Measurements from ENCODE around the gene ICA1. TPM values are rescaled to one million over a fixed set of nuclear protein-coding genes. Genes with fewer than 3 reads are reported as not detected.

The ICA1 gene
- total RNA-seq, 5 donors from 2014 or later (not counting 1 experiment from before 2014, with no cell fraction given) = 0.82 to 2.4 (median 1.1) TPM

DNA sequence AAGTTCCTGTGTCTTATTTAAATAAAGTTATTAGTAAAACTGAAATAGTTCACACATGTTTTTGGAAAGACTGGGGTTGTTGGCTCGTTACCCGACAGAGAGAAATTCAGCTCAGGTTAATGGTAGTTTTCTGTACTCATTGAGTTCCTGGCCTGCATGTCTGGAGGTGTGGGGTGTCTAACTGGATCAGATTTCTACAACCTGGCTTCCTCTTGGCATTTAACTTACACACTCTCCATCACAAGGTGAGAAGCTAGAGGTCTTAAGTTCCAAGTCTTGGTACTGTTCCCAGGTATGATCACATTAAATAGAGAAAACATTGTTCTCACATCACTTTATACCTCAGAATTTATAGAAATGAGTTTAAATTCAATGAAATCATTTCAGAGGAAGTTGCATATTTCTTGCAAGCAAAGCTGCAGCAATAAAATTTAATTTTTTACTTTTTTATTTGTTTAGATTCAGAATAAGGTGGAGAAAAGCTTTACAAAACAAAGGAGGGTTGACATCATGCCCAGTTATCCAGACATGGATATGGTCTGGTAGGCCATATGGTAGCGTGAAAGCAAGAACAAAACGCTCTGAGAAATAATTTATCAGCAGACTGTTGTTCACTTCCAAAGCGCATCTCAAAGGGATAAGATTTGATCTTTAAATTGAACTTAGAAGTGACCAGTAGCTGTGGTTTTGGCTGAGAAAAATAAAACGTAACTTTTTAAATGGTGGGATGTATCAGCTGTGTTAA is 172.8 kb downstream of the ICA1 start:
- ChIA-PET POLR2A (interaction anchor here (0.6 to 0.7 kb wide), 2 partner anchors 17 to 1548 kb away, joined by 3 read pairs; no protein-coding TSS in a partner anchor), CTCF (no interaction called here)
- DNase-seq (no peak), ATAC-seq (replicated peaks in 1 of 4) (no peak)
- Mint-ChIP-seq H3K36me3 (peaks cover 73% of the 10 kb centered on the region), H3K4me3 (no peak overlapping the region), H3K4me1 (peaks cover 0 to 10% (median 0%) of the 10 kb centered on the region in 3 donors), H3K9me3 (no peaks in the 10 kb centered on the region), H3K27ac (no peak overlapping the region), H3K27me3 (no peaks in the 10 kb centered on the region)
- Histone ChIP-seq H3K9me3 (no peaks in the 10 kb centered on the region), H3K27ac (ENCODE audit: low read length) (no peak overlapping the region), H3K4me1 (ENCODE audit: control insufficient read depth in 1 of 2, extremely low read depth in 1 of 2, insufficient read depth in 2 of 2, low read length in 2 of 2) (no peaks in the 10 kb centered on the region), H3K4me3 (ENCODE audit: control insufficient read depth in 1 of 2, extremely low read depth in 1 of 2, low read length in 1 of 2) (no peak overlapping the region), H3K36me3 (ENCODE audit: control insufficient read depth in 2 of 2, extremely low read depth in 1 of 2, insufficient read depth in 1 of 2, low read length in 1 of 2) (peaks cover 0 to 36% of the 10 kb centered on the region in 2 donors), H3K27me3 (replicated peaks in 1 of 2; ENCODE audit: control insufficient read depth in 2 of 2, extremely low read depth in 1 of 2, insufficient read depth in 2 of 2, low read length in 1 of 2) (no peaks in the 10 kb centered on the region)
- WGBS (ENCODE audit: insufficient coverage) = 90% methylated on average over 5 of the region's 6 CpGs

DNA sequence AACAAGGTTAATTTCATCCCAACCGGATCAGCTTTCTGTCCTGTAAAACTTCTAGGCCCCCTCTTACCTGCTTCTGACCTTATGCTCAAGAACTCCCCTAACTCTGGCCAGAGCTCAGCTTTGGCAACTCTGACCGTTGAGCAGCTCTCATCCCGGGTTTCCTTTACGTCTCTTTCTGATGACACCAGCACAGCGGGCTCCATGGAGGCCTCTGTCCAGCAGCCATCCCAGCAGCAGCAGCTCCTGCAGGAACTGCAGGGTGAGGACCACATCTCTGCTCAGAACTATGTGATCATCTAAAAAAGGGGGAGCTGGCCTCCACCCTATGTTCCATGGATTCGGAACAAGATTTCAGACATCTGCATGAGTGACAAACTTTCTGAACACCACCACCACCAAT is 175.7 kb downstream of the ICA1 start:
- Histone ChIP-seq H3K27me3 (replicated peaks in 1 of 2; ENCODE audit: control insufficient read depth in 2 of 2, extremely low read depth in 1 of 2, insufficient read depth in 2 of 2, low read length in 1 of 2) (no peaks in the 10 kb centered on the region), H3K4me3 (ENCODE audit: control insufficient read depth in 1 of 2, extremely low read depth in 1 of 2, low read length in 1 of 2) (no peak overlapping the region), H3K27ac (ENCODE audit: low read length) (no peak overlapping the region), H3K9me3 (no peaks in the 10 kb centered on the region), H3K4me1 (ENCODE audit: control insufficient read depth in 1 of 2, extremely low read depth in 1 of 2, insufficient read depth in 2 of 2, low read length in 2 of 2) (no peaks in the 10 kb centered on the region), H3K36me3 (ENCODE audit: control insufficient read depth in 2 of 2, extremely low read depth in 1 of 2, insufficient read depth in 1 of 2, low read length in 1 of 2) (peaks cover 0 to 32% of the 10 kb centered on the region in 2 donors)
- ChIA-PET POLR2A (interaction anchor here in 1 of 2 donors (0.7 kb wide), 1 partner anchor 814 kb away, joined by 9 read pairs; no protein-coding TSS in a partner anchor), CTCF (no interaction called here)
- peaks cover 66% of the 10 kb centered on the region for H3K36me3 Mint-ChIP-seq
- H3K4me1 Mint-ChIP-seq = peaks cover 0 to 18% (median 2%) of the 10 kb centered on the region in 3 donors
- H3K9me3 Mint-ChIP-seq = no peaks in the 10 kb centered on the region
- no peak for DNase-seq
- H3K27me3 Mint-ChIP-seq = no peaks in the 10 kb centered on the region
- H3K27ac Mint-ChIP-seq = no peak overlapping the region
- no peak overlapping the region for H3K4me3 Mint-ChIP-seq
- WGBS (ENCODE audit: insufficient coverage) = 97% methylated on average over 6 of the region's 6 CpGs
- ATAC-seq (replicated peaks in 1 of 4) = no peak

DNA sequence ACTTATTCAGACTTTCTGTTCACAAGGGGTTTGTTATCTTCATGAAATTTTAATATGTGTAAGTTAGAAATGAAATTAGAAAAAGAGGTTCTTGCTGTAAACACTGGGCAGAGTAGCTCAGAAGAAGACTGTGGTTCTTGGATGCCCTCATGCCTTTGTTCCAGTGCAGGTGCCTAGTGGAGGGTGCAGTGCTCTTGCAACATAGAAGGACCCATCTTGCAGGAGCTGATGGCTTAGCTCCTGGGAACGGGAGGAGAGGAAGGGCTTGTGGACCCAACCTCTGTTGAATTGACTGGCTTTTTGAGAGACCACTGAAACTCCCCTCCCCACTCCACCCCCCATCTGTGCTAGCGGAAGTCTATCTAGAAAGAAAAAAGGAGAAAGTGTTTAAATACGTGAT is 176.5 kb downstream of the ICA1 start:
- ATAC-seq (replicated peaks in 1 of 4) (no peak), DNase-seq (no peak)
- Mint-ChIP-seq H3K27me3 (no peaks in the 10 kb centered on the region), H3K9me3 (no peaks in the 10 kb centered on the region), H3K4me3 (no peak overlapping the region), H3K36me3 (peaks cover 61% of the 10 kb centered on the region), H3K27ac (no peak overlapping the region), H3K4me1 (peaks cover 0 to 17% (median 2%) of the 10 kb centered on the region in 3 donors)
- Histone ChIP-seq H3K4me1 (ENCODE audit: control insufficient read depth in 1 of 2, extremely low read depth in 1 of 2, insufficient read depth in 2 of 2, low read length in 2 of 2) (no peaks in the 10 kb centered on the region), H3K27ac (ENCODE audit: low read length) (no peak overlapping the region), H3K27me3 (replicated peaks in 1 of 2; ENCODE audit: control insufficient read depth in 2 of 2, extremely low read depth in 1 of 2, insufficient read depth in 2 of 2, low read length in 1 of 2) (no peaks in the 10 kb centered on the region), H3K36me3 (ENCODE audit: control insufficient read depth in 2 of 2, extremely low read depth in 1 of 2, insufficient read depth in 1 of 2, low read length in 1 of 2) (peaks cover 0 to 32% of the 10 kb centered on the region in 2 donors), H3K9me3 (no peaks in the 10 kb centered on the region), H3K4me3 (ENCODE audit: control insufficient read depth in 1 of 2, extremely low read depth in 1 of 2, low read length in 1 of 2) (no peak overlapping the region)
- ChIA-PET POLR2A (interaction anchor here in 1 of 2 donors (1.2 kb wide), 1 partner anchor 11 kb away, joined by 3 read pairs; no protein-coding TSS in a partner anchor), CTCF (interaction anchor here (0.6 to 1.3 kb wide), 3 partner anchors 14 to 990 kb away, joined by 3 to 5 read pairs (median 3); no protein-coding TSS in a partner anchor)
- WGBS (ENCODE audit: insufficient coverage) = no CpG with 5 or more reads among the region's 3 CpGs

DNA sequence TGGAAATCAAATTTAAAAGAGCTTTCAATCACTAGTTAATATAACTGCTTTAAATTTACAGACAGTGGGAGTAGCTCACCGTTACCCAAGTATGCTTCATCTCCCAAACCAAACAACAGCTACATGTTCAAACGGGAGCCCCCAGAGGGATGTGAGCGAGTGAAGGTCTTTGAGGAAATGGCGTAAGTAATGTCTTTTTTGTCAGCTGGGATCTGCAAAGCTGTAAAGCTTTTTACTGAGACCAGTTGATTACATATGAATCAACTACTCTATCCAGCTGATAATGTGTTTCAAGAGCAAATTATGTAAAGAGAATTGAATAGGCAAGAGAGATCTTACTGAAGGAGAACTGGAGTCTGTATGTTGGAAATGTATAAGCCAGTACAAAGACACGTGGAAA is 177.1 kb downstream of the ICA1 start:
- no peak overlapping the region for H3K4me3 Mint-ChIP-seq
- peaks cover 0 to 12% (median 2%) of the 10 kb centered on the region in 3 donors for H3K4me1 Mint-ChIP-seq
- ATAC-seq (replicated peaks in 1 of 4) = no peak
- WGBS (ENCODE audit: insufficient coverage) = no CpG with 5 or more reads among the region's 5 CpGs
- Histone ChIP-seq H3K27ac (ENCODE audit: low read length) (no peak overlapping the region), H3K4me1 (ENCODE audit: control insufficient read depth in 1 of 2, extremely low read depth in 1 of 2, insufficient read depth in 2 of 2, low read length in 2 of 2) (no peaks in the 10 kb centered on the region), H3K9me3 (no peaks in the 10 kb centered on the region), H3K4me3 (ENCODE audit: control insufficient read depth in 1 of 2, extremely low read depth in 1 of 2, low read length in 1 of 2) (no peak overlapping the region), H3K27me3 (replicated peaks in 1 of 2; ENCODE audit: control insufficient read depth in 2 of 2, extremely low read depth in 1 of 2, insufficient read depth in 2 of 2, low read length in 1 of 2) (no peaks in the 10 kb centered on the region), H3K36me3 (ENCODE audit: control insufficient read depth in 2 of 2, extremely low read depth in 1 of 2, insufficient read depth in 1 of 2, low read length in 1 of 2) (peaks cover 0 to 32% of the 10 kb centered on the region in 2 donors)
- POLR2A ChIA-PET = interaction anchor here (0.6 to 1.2 kb wide), 2 partner anchors 9 to 10 kb away, joined by 3 read pairs; no protein-coding TSS in a partner anchor
- H3K27ac Mint-ChIP-seq = no peak overlapping the region
- peaks cover 55% of the 10 kb centered on the region for H3K36me3 Mint-ChIP-seq
- CTCF ChIA-PET = interaction anchor here (1.0 to 1.3 kb wide), 2 partner anchors 14 to 41 kb away, joined by 3 to 5 read pairs; no protein-coding TSS in a partner anchor
- no peak for DNase-seq
- no peaks in the 10 kb centered on the region for H3K9me3 Mint-ChIP-seq
- no peaks in the 10 kb centered on the region for H3K27me3 Mint-ChIP-seq

DNA sequence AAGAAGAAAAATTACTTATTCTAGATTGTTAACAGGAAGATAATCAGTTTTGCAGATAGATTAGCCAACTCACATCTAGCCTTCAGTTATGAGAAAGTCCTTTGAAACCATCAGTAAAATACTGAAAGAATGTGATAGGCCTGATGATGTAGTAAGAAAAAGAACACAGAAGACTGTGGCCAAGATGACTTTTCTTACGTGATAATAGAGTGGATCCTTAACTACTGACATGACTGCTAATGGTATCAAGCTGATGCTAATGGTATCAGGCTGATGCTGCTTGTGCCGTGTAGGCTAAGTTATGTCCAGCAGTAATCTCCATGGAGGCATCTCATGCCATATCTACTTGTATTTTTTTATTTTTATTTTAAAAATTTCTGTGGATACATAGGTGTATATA is 179.2 kb downstream of the ICA1 start:
- ChIA-PET CTCF (no interaction called here), POLR2A (no interaction called here)
- no peak overlapping the region for H3K4me3 Mint-ChIP-seq
- H3K4me3 ChIP-seq (ENCODE audit: control insufficient read depth in 1 of 2, extremely low read depth in 1 of 2, low read length in 1 of 2) = no peak overlapping the region
- no peaks in the 10 kb centered on the region for H3K9me3 Mint-ChIP-seq
- no peaks in the 10 kb centered on the region for H3K27me3 Mint-ChIP-seq
- ATAC-seq (replicated peaks in 1 of 4) (no peak), DNase-seq (no peak)
- WGBS (ENCODE audit: insufficient coverage) = no CpG with 5 or more reads among the region's 2 CpGs
- no peak overlapping the region for H3K27ac ChIP-seq (ENCODE audit: low read length)
- H3K9me3 ChIP-seq = no peaks in the 10 kb centered on the region
- H3K4me1 ChIP-seq (ENCODE audit: control insufficient read depth in 1 of 2, extremely low read depth in 1 of 2, insufficient read depth in 2 of 2, low read length in 2 of 2) = no peaks in the 10 kb centered on the region
- peaks cover 0 to 12% (median 6%) of the 10 kb centered on the region in 3 donors for H3K4me1 Mint-ChIP-seq
- H3K27ac Mint-ChIP-seq = no peak overlapping the region
- H3K36me3 ChIP-seq (ENCODE audit: control insufficient read depth in 2 of 2, extremely low read depth in 1 of 2, insufficient read depth in 1 of 2, low read length in 1 of 2) = peaks cover 0 to 34% of the 10 kb centered on the region in 2 donors
- H3K36me3 Mint-ChIP-seq = peaks cover 50% of the 10 kb centered on the region
- no peaks in the 10 kb centered on the region for H3K27me3 ChIP-seq (replicated peaks in 1 of 2; ENCODE audit: control insufficient read depth in 2 of 2, extremely low read depth in 1 of 2, insufficient read depth in 2 of 2, low read length in 1 of 2)

DNA sequence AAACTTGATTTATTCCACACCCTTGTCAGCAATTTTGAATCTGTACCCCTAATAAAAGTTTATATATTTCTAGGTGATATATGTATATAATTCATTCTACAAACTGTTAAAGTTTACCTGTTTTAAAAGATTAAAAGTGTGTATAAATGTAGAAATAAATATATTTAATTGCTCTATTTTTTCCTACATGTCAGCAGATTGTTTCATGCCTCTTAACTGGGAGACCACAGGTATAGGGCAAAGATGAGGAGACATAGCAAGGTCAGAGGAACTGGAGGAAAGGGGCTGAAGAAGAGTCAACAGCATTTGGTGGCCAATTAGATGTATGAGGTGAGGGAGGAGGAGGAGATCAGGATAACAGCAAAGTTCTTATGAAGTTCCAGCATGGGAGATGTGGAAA is 183.5 kb downstream of the ICA1 start:
- no peak for ATAC-seq (replicated peaks in 1 of 4)
- no peak for DNase-seq
- Mint-ChIP-seq H3K9me3 (no peaks in the 10 kb centered on the region), H3K4me3 (no peak overlapping the region), H3K36me3 (peaks cover 31% of the 10 kb centered on the region), H3K4me1 (peaks cover 2 to 9% (median 9%) of the 10 kb centered on the region in 3 donors), H3K27me3 (no peaks in the 10 kb centered on the region), H3K27ac (no peak overlapping the region)
- no peaks in the 10 kb centered on the region for H3K9me3 ChIP-seq
- ChIA-PET POLR2A (no interaction called here), CTCF (no interaction called here)
- no peaks in the 10 kb centered on the region for H3K27me3 ChIP-seq (replicated peaks in 1 of 2; ENCODE audit: control insufficient read depth in 2 of 2, extremely low read depth in 1 of 2, insufficient read depth in 2 of 2, low read length in 1 of 2)
- no peak overlapping the region for H3K4me3 ChIP-seq (ENCODE audit: control insufficient read depth in 1 of 2, extremely low read depth in 1 of 2, low read length in 1 of 2)
- no peaks in the 10 kb centered on the region for H3K4me1 ChIP-seq (ENCODE audit: control insufficient read depth in 1 of 2, extremely low read depth in 1 of 2, insufficient read depth in 2 of 2, low read length in 2 of 2)
- H3K36me3 ChIP-seq (ENCODE audit: control insufficient read depth in 2 of 2, extremely low read depth in 1 of 2, insufficient read depth in 1 of 2, low read length in 1 of 2) = peaks cover 0 to 11% of the 10 kb centered on the region in 2 donors
- no peak overlapping the region for H3K27ac ChIP-seq (ENCODE audit: low read length)
